HUES6 (cell line): ENCODE data around the gene FAR2.
"Not testable (repeated sequence)": the region's sequence is repeated elsewhere in the genome, so short reads cannot be mapped to it uniquely, and the experiment has no call there.

Experiments used
- H3K27ac ChIP-seq: 2 replicates; pipeline ENCODE4 v1.7.0; 2013; ENCODE audit warnings: low read depth, mild to moderate bottlenecking, low read length, inconsistent platforms
- H3K27me3 ChIP-seq: 2 replicates; pipeline ENCODE4 v1.6.1; 2013; ENCODE audit warnings: low read length; ENCODE audit not compliant: control insufficient read depth, insufficient read depth
- H3K36me3 ChIP-seq: 2 replicates; pipeline ENCODE4 v1.6.1; 2013; ENCODE audit warnings: low read length; ENCODE audit not compliant: control insufficient read depth, insufficient read depth
- H3K4me1 ChIP-seq: 2 replicates; pipeline ENCODE4 v1.6.1; 2013; ENCODE audit warnings: low read length; ENCODE audit not compliant: control insufficient read depth, insufficient read depth
- H3K4me3 ChIP-seq: 2 replicates; pipeline ENCODE4 v1.5.1; 2013; ENCODE audit warnings: low read depth, low read length
- H3K9ac ChIP-seq: one replicate; pipeline ENCODE4 v1.6.1; 2013; ENCODE audit warnings: mild to moderate bottlenecking, low read length
- H3K9me3 ChIP-seq: 2 replicates; pipeline ENCODE4 v1.6.1; 2013; ENCODE audit warnings: low read depth, low read length; ENCODE audit not compliant: control insufficient read depth, insufficient read depth

FAR2 gene

DNA sequence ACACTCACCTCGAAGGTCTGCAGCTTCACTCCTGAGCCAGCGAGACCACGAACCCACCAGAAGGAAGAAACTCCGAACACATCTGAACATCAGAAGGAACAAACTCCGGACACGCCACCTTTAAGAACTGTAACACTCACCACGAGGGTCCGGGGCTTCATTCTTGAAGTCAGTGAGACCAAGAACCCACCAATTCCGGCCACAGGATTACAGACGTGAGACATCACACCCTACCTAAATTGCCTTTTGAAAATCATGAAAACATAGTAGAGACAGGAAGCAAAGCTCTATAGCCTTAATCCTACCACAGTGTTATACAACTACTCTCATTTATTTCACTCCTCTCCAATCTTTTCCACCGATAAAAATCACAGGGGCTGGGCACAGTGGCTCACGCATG lies 108.6 kb downstream of the FAR2 start:
- H3K27me3 ChIP-seq, H3K27ac ChIP-seq, H3K4me3 ChIP-seq, H3K4me1 ChIP-seq, H3K9me3 ChIP-seq, H3K36me3 ChIP-seq, H3K9ac ChIP-seq: not testable (repeated sequence)

GRCh38 chr12:29264424-29264823 lies 115.3 kb downstream of the FAR2 start:
- Histone ChIP-seq H3K27ac (no peak overlapping the region), H3K4me3 (no peak overlapping the region), H3K27me3 (no peaks in the 10 kb centered on the region), H3K4me1 (no peaks in the 10 kb centered on the region), H3K9ac (no peak overlapping the region), H3K9me3 (peaks cover 2% of the 10 kb centered on the region; the same call in 1 of the 2 replicates), H3K36me3 (no peaks in the 10 kb centered on the region)

DNA sequence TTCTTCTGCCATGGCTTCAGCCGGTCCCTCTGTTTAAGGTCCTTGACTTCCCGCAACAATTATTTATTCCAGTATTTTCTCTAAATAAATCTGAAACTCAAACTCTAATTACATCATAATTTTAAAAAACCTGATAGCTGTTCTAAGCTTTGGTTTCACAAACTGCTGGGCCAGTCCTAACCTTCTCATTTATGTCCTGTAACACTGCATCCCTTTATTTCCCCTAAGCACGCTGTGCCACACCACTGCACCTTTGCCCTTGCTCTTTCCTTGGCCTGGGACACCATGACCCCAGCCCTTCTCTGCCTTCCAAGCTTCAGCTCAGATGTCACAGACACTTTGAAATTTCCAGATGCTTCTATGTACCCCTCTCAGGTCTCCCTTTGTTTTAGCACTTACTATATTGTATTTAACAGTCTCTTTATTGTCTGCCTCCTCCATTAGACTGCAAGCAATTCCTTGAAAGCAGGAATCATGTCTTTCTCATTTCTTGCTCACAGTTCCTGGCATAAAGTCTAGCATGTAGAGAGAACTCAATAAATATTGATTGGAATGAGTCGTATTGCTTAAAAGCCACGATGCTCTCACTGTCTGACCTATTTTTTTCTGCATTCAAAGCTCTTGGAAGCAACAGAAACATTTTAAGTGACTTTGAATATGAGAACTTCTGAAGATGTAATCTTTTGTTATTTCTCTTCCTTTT lies 120.8 kb downstream of the FAR2 start:
- Histone ChIP-seq H3K4me1 (peaks cover 10% of the 10 kb centered on the region), H3K4me3 (no peak overlapping the region), H3K9me3 (no peaks in the 10 kb centered on the region), H3K27ac (no peak overlapping the region), H3K9ac (no peak overlapping the region), H3K36me3 (no peaks in the 10 kb centered on the region), H3K27me3 (no peaks in the 10 kb centered on the region)

GRCh38 chr12:29270446-29270845 lies 121.4 kb downstream of the FAR2 start:
- no peaks in the 10 kb centered on the region for H3K36me3 ChIP-seq
- H3K27ac ChIP-seq: no peak overlapping the region
- no peaks in the 10 kb centered on the region for H3K27me3 ChIP-seq
- no peak overlapping the region for H3K9ac ChIP-seq
- no peaks in the 10 kb centered on the region for H3K9me3 ChIP-seq
- H3K4me1 ChIP-seq: peaks cover 10% of the 10 kb centered on the region
- no peak overlapping the region for H3K4me3 ChIP-seq

GRCh38 chr12:29273178-29273843 lies 124.2 kb downstream of the FAR2 start:
- Histone ChIP-seq H3K4me1 (peaks cover 10% of the 10 kb centered on the region), H3K36me3 (no peaks in the 10 kb centered on the region), H3K27me3 (no peaks in the 10 kb centered on the region), H3K9ac (no peak overlapping the region), H3K27ac (no peak overlapping the region), H3K9me3 (no peaks in the 10 kb centered on the region), H3K4me3 (no peak overlapping the region)

DNA sequence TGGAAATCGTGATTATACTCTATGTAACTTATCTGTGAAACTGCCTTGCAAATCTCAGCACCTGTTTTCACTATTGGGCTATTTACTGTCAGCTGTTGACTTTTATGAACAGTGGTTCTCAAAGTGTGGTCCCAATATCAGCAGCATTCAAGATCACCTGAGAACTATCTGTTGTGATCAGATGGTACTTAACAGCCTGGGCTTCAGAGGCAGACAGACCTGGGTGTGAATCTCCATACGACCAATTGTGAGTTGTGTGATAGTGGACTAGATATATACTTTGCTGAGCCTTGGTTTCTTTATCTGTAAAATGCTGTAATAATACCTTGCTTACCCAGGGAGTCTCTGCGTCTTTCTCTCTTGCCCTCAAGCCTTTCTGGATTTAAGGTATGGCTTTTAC lies 126.8 kb downstream of the FAR2 start:
- Histone ChIP-seq H3K27ac (no peak overlapping the region), H3K9ac (no peak overlapping the region), H3K4me1 (peaks cover 10% of the 10 kb centered on the region), H3K36me3 (no peaks in the 10 kb centered on the region), H3K4me3 (no peak overlapping the region), H3K27me3 (no peaks in the 10 kb centered on the region), H3K9me3 (no peaks in the 10 kb centered on the region)

GRCh38 chr12:29277231-29277630 lies 128.2 kb downstream of the FAR2 start:
- peaks cover 10% of the 10 kb centered on the region for H3K4me1 ChIP-seq
- no peaks in the 10 kb centered on the region for H3K9me3 ChIP-seq
- H3K9ac ChIP-seq: no peak overlapping the region
- no peaks in the 10 kb centered on the region for H3K36me3 ChIP-seq
- no peak overlapping the region for H3K4me3 ChIP-seq
- no peaks in the 10 kb centered on the region for H3K27me3 ChIP-seq
- no peak overlapping the region for H3K27ac ChIP-seq

GRCh38 chr12:29278673-29279420 lies 129.8 kb downstream of the FAR2 start:
- H3K4me3 ChIP-seq: no peak overlapping the region
- H3K9ac ChIP-seq: no peak overlapping the region
- no peaks in the 10 kb centered on the region for H3K9me3 ChIP-seq
- H3K27me3 ChIP-seq: no peaks in the 10 kb centered on the region
- no peak overlapping the region for H3K27ac ChIP-seq
- no peaks in the 10 kb centered on the region for H3K4me1 ChIP-seq
- H3K36me3 ChIP-seq: no peaks in the 10 kb centered on the region

DNA sequence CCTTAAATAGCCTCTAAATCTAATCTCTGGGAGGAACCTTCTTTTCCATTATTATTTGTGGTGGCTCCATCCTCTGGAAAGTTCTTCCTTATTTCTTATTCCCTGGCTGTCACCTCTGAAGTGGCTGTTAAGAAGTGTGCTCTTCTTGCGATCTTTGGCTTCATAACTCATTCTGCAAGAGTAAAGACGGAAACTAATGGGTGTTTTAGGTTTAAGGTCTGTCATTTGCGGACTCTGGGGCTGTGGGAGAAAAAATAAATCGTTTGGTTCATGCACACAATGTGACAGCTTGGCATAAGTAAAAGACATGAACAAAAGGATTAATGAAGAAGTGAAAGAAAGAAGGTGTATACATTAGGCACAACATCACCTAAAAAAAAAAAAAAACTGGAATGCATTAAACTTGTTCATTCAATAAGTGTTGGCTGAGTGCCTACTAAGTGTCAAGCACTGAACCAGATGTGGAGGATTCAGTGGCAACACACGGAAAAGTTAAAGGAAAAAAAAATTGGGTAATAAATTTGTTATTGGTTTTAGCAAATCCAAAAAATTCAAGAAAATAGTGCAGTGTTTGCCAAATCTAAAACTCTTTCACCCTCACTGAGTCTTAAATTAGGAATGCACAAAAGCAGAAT lies 132.4 kb downstream of the FAR2 start:
- no peak overlapping the region for H3K27ac ChIP-seq
- no peaks in the 10 kb centered on the region for H3K36me3 ChIP-seq
- H3K4me3 ChIP-seq: no peak overlapping the region
- H3K9me3 ChIP-seq: no peaks in the 10 kb centered on the region
- no peaks in the 10 kb centered on the region for H3K27me3 ChIP-seq
- no peaks in the 10 kb centered on the region for H3K4me1 ChIP-seq
- no peak overlapping the region for H3K9ac ChIP-seq

DNA sequence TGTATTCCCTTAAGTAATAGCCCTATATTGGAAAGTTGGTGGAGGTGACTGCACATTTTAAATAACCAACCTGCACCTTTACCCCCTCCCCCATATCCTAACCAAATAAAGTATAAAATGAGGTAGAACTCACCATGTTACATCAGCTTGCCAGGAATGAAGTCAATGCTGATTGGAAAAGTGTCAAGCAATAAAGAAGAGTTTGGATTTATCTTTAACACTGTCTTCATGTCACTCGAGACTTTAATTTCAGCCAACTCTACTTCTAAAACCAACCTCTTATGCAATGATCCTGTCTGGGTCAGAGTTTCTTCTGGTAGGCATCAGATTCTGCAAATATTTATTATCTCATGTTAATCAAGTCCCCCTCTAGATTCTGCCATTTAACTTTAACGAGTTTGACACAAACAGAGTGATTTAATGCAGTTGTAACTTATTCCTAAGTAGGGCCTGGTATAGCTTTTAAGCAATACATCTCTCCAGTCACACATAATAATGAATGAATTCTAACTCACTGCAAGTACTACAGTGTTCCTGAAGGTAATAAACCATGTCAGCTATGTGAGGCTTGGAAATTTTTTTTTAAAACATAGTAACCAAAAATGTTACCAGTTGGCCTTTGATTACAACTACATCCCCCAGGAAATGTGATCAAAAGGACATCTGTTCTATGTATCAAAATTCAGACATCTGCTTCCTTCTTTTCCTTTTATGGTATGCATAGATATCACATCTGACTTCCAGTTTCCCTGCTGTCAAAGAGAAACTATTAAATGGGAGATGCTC lies 133.1 kb downstream of the FAR2 start:
- no peaks in the 10 kb centered on the region for H3K4me1 ChIP-seq
- no peaks in the 10 kb centered on the region for H3K27me3 ChIP-seq
- no peaks in the 10 kb centered on the region for H3K36me3 ChIP-seq
- no peak overlapping the region for H3K4me3 ChIP-seq
- no peaks in the 10 kb centered on the region for H3K9me3 ChIP-seq
- H3K9ac ChIP-seq: no peak overlapping the region
- H3K27ac ChIP-seq: no peak overlapping the region
